Skin of body (tissue), 1 donor: ENCODE results near the gene TSHB. TPM values are rescaled to one million over a fixed set of nuclear protein-coding genes. Genes with fewer than 3 reads are reported as not detected.

Source experiments
- total RNA-seq: library from RNA; depleted of rRNA; stranded (reverse); fragments of >200 nt; gene quantifications from one replicate; pipeline ENCODE4 v1.2.3, GENCODE V29; 2014

The TSHB gene
- total RNA-seq, 1 donor from 2014 or later = not detected

Other genes with a start within 250 kb of the TSHB start
- gene SIKE1, start 249.1 kb upstream of the TSHB start, total RNA-seq = 69.0 TPM
- not detected for gene SYCP1, start 175.0 kb upstream of the TSHB start, total RNA-seq
- gene TSPAN2, start 59.7 kb downstream of the TSHB start, total RNA-seq = 4.6 TPM